HG02852 (cell line): Measurements from ENCODE around the gene DNAH3.

Experiments
- ATAC-seq: cut with Tn5 transposase; IDR thresholded peaks from one replicate; pipeline ENCODE4 v1.9.1; 2021; ENCODE audit warnings: mild to moderate bottlenecking, moderate library complexity; ENCODE audit not compliant: unreplicated experiment

The DNAH3 gene

GRCh38 chr16:20887207-20887606, 263.4 kb downstream of the DNAH3 start:
- no peak for ATAC-seq

GRCh38 chr16:20886320-20886719, 264.3 kb downstream of the DNAH3 start:
- ATAC-seq = no peak

GRCh38 chr16:20884240-20884556, 266.4 kb downstream of the DNAH3 start:
- no peak for ATAC-seq

- ATAC-seq = no peak
These were observed 266.9 kb downstream of the DNAH3 start for GRCh38 chr16:20883554-20884239.
